Progenitor cell of endocrine pancreas (in vitro differentiated cells): Measurements from ENCODE around the gene BOC. TPM values are rescaled to one million over a fixed set of nuclear protein-coding genes. Genes with fewer than 3 reads are reported as not detected.

ENCODE experiments used
- DNase-seq: peaks from one replicate; pipeline ENCODE4 v3.0.0; 2021; ENCODE audit warnings: low spot score; ENCODE audit not compliant: unreplicated experiment
- H3K27ac Mint-ChIP-seq: 2 replicates; pipeline ENCODE4 v1.8.0; 2021; ENCODE audit warnings: mild to moderate bottlenecking, moderate library complexity, mixed read lengths
- H3K27me3 Mint-ChIP-seq: 2 replicates; pipeline ENCODE4 v1.8.0; 2021; ENCODE audit warnings: mixed read lengths
- H3K36me3 Mint-ChIP-seq: 2 replicates; pipeline ENCODE4 v1.8.0; 2022; ENCODE audit warnings: mixed read lengths; ENCODE audit not compliant: insufficient read depth
- H3K4me1 Mint-ChIP-seq: 2 replicates; pipeline ENCODE4 v1.8.0; 2021; ENCODE audit warnings: low read depth, mixed read lengths
- H3K4me3 Mint-ChIP-seq: 2 replicates; pipeline ENCODE4 v1.8.0; 2021; ENCODE audit warnings: low read depth, mild to moderate bottlenecking, moderate library complexity, mixed read lengths
- H3K9me3 Mint-ChIP-seq: 2 replicates; pipeline ENCODE4 v1.8.0; 2021; ENCODE audit warnings: low read depth, mixed read lengths
- total RNA-seq: library from RNA; stranded (reverse); gene quantifications from 2 replicates; pipeline ENCODE4 v1.2.1, GENCODE V29; 2021
- TF ChIP-seq, protein P1 (sequence below): fragments of 200-600 bp; sonication (generic); IDR thresholded peaks from one replicate; pipeline ENCODE4 v1.5.0; 2021; ENCODE audit warnings: antibody characterized with exemption, mild to moderate bottlenecking; ENCODE audit not compliant: unreplicated experiment

The BOC gene
- total RNA-seq, 1 donor from 2014 or later: 10.8 TPM

DNA sequence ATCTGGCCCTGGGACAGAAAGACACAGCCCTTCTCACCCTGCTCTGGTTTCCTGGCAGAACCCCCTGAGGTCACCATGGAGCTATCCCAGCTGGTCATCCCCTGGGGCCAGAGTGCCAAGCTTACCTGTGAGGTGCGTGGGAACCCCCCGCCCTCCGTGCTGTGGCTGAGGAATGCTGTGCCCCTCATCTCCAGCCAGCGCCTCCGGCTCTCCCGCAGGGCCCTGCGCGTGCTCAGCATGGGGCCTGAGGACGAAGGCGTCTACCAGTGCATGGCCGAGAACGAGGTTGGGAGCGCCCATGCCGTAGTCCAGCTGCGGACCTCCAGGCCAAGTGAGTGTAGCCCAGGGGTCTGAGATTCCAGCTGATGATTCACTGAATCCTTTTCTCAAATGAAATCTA lies 61.7 kb downstream of the BOC start:
- TF ChIP-seq, protein P1, sequence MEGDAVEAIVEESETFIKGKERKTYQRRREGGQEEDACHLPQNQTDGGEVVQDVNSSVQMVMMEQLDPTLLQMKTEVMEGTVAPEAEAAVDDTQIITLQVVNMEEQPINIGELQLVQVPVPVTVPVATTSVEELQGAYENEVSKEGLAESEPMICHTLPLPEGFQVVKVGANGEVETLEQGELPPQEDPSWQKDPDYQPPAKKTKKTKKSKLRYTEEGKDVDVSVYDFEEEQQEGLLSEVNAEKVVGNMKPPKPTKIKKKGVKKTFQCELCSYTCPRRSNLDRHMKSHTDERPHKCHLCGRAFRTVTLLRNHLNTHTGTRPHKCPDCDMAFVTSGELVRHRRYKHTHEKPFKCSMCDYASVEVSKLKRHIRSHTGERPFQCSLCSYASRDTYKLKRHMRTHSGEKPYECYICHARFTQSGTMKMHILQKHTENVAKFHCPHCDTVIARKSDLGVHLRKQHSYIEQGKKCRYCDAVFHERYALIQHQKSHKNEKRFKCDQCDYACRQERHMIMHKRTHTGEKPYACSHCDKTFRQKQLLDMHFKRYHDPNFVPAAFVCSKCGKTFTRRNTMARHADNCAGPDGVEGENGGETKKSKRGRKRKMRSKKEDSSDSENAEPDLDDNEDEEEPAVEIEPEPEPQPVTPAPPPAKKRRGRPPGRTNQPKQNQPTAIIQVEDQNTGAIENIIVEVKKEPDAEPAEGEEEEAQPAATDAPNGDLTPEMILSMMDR: no peak
- Mint-ChIP-seq H3K4me1 (peaks cover 29% of the 10 kb centered on the region), H3K9me3 (no peaks in the 10 kb centered on the region), H3K27me3 (no peaks in the 10 kb centered on the region), H3K36me3 (no peaks in the 10 kb centered on the region), H3K27ac (no peak overlapping the region), H3K4me3 (no peak overlapping the region)
- DNase-seq: no peak

- Mint-ChIP-seq H3K4me1 (peaks cover 29% of the 10 kb centered on the region), H3K36me3 (no peaks in the 10 kb centered on the region)
Observed at GRCh38 chr3:113273604-113274378, 62.4 kb downstream of the BOC start.

DNA sequence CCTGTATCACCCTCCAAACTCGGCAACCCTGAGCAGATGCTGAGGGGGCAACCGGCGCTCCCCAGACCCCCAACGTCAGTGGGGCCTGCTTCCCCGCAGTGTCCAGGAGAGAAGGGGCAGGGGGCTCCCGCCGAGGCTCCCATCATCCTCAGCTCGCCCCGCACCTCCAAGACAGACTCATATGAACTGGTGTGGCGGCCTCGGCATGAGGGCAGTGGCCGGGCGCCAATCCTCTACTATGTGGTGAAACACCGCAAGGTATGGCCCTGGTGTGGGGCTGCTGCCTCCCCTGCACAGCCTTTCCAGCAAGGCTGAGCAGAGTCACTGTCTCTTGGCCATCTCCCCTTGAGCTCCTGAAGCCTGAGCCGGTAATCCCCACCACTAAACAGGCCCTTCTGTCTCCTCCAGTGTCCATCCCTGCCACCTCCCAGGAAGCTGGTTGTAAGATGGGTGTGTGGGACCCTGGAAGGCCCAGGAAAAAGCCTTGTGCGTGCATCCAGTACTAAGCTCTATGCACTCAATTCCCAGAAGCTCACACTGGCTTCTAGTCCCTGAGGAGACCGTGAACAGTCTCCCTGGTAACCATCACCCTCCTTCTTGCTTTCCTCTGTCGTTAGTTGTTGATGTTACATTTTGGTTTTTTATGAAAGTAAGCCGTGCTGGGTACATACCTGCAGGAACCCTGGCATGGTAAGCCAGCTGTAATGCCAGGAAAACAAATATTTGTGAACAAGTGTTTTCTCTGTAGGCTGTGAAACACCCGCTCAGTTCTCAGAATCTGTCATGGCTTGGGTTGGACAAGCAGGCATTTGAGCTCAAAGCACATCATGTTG lies 63.3 kb downstream of the BOC start:
- Mint-ChIP-seq H3K9me3 (no peaks in the 10 kb centered on the region), H3K4me3 (no peak overlapping the region), H3K27me3 (no peaks in the 10 kb centered on the region), H3K36me3 (no peaks in the 10 kb centered on the region), H3K4me1 (peaks cover 29% of the 10 kb centered on the region), H3K27ac (peak overlapping the region; percentile 71)
- TF ChIP-seq, protein P1: no peak
- no peak for DNase-seq

More at GRCh38 chr3:113273604-113274378, 62.4 kb downstream of the BOC start:
- Mint-ChIP-seq H3K9me3 (no peaks in the 10 kb centered on the region), H3K4me3 (no peak overlapping the region), H3K27me3 (no peaks in the 10 kb centered on the region), H3K27ac (no peak overlapping the region)
- DNase-seq: no peak
- TF ChIP-seq, protein P1: no peak

- TF ChIP-seq, protein P1: no peak
- Mint-ChIP-seq H3K36me3 (no peaks in the 10 kb centered on the region), H3K4me3 (no peak overlapping the region), H3K9me3 (no peaks in the 10 kb centered on the region), H3K4me1 (peaks cover 29% of the 10 kb centered on the region), H3K27ac (peak overlapping the region; percentile 71), H3K27me3 (no peaks in the 10 kb centered on the region)
- DNase-seq: no peak
Observed at GRCh38 chr3:113275258-113275556, 63.9 kb downstream of the BOC start.

DNA sequence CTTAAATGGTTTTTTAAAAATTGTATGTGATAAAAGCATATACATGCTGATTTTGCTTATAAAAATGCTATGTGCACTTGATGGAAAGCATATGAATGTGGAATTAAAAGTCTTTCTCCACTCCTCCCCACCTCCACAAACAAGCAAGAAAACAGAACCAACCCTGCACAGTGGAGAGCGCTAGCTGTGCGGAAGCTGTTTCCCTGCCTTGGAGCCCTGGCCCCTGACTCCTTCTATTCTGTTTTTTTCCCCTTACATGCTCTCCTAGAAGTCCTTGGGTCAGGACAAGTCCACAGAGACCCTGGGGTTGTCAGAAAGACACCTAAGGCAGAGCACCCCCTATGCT lies 64.2 kb downstream of the BOC start:
- Mint-ChIP-seq H3K36me3 (no peaks in the 10 kb centered on the region), H3K4me1 (peaks cover 29% of the 10 kb centered on the region), H3K27ac (peak overlapping the region; percentile 94), H3K9me3 (no peaks in the 10 kb centered on the region), H3K4me3 (no peak overlapping the region), H3K27me3 (no peaks in the 10 kb centered on the region)
- TF ChIP-seq, protein P1: no peak
- no peak for DNase-seq
